HepG2 (cell line): ENCODE results near the gene RING1. TPM values are rescaled to one million over a fixed set of nuclear protein-coding genes. Genes with fewer than 3 reads are reported as not detected.
A peak's percentile ranks its signal among the peaks of the same experiment; 100 is the strongest.

Source experiments
- HNRNPH1 ChIP-seq: fragments of 200-400 bp; formaldehyde crosslinking; optimal IDR thresholded peaks from 2 replicates; pipeline ENCODE3; 2017; ENCODE audit warnings: mild to moderate bottlenecking, low read depth, low read length
- MIER2 ChIP-seq: IDR thresholded peaks from 2 replicates; pipeline ENCODE4 v1.6.1; 2016; ENCODE audit warnings: missing biosample characterization, missing genetic modification reagents
- MTF2 ChIP-seq: sonication (generic); formaldehyde crosslinking; IDR thresholded peaks from 2 replicates; pipeline ENCODE4 v1.5.0; 2020; ENCODE audit warnings: missing genetic modification reagents, borderline replicate concordance
- MYNN ChIP-seq: sonication (generic); formaldehyde crosslinking; IDR thresholded peaks from 2 replicates; pipeline ENCODE4 v1.4.0; 2020; ENCODE audit warnings: mild to moderate bottlenecking, low read depth, missing genetic modification reagents
- NFRKB ChIP-seq: fragments of 450-650 bp; IDR thresholded peaks from 2 replicates; pipeline ENCODE4 v1.6.1; 2017
- RERE ChIP-seq: IDR thresholded peaks from 2 replicates; pipeline ENCODE4 v1.6.1; 2016; ENCODE audit warnings: low read depth, missing genetic modification reagents, missing compliant biosample characterization
- RORA ChIP-seq: sonication (generic); formaldehyde crosslinking; IDR thresholded peaks from 2 replicates; pipeline ENCODE4 v1.5.0; 2020; ENCODE audit warnings: mild to moderate bottlenecking, missing genetic modification reagents, moderate library complexity
- TRIM22 ChIP-seq: fragments of 450-650 bp; IDR thresholded peaks from 2 replicates; pipeline ENCODE4 v1.6.1; 2017
- ZBTB37 ChIP-seq: sonication (generic); formaldehyde crosslinking; IDR thresholded peaks from 2 replicates; pipeline ENCODE4 v1.4.0; 2020; ENCODE audit warnings: mild to moderate bottlenecking, missing genetic modification reagents
- ZBTB8A ChIP-seq: sonication (generic); formaldehyde crosslinking; IDR thresholded peaks from 2 replicates; pipeline ENCODE4 v1.4.0; 2020; ENCODE audit warnings: mild to moderate bottlenecking, low read depth, missing genetic modification reagents, borderline replicate concordance
- ZNF3 ChIP-seq: IDR thresholded peaks from 2 replicates; pipeline ENCODE4 v1.7.0; 2017; ENCODE audit warnings: inconsistent platforms
- ZNF326 ChIP-seq: sonication (generic); formaldehyde crosslinking; IDR thresholded peaks from 2 replicates; pipeline ENCODE4 v1.4.0; 2020; ENCODE audit warnings: missing genetic modification reagents, borderline replicate concordance
- ZNF691 ChIP-seq: sonication (generic); formaldehyde crosslinking; IDR thresholded peaks from 2 replicates; pipeline ENCODE4 v1.4.0; 2020; ENCODE audit warnings: missing genetic modification reagents, low read depth, mild to moderate bottlenecking, borderline replicate concordance
- ZNF782 ChIP-seq: sonication (generic); formaldehyde crosslinking; IDR thresholded peaks from 2 replicates; pipeline ENCODE4 v1.4.0; 2020; ENCODE audit warnings: missing genetic modification reagents, mild to moderate bottlenecking, borderline replicate concordance
- ZNF850 ChIP-seq: sonication (generic); formaldehyde crosslinking; conservative IDR thresholded peaks from 2 replicates; pipeline ENCODE4 v1.9.0; 2021; ENCODE audit warnings: mild to moderate bottlenecking, missing genetic modification reagents
- polyA plus RNA-seq, 8 experiments: library from polyadenylated mRNA; depleted of rRNA in 3 of 8; stranded (reverse) in 7 of 8; unstranded in 1 of 8; fragments of >200 nt; fragmentation: Illumina TruSeq in 4 of 8; extraction: Trizol in 4 of 8; gene quantifications; 2 replicates each; pipeline versions ENCODE4 v1.2.1 to v1.2.3, GENCODE V29; 2011 to 2016; ENCODE audit warnings: low read depth in 4 of 8, missing spikeins in 1 of 8, mixed read lengths in 1 of 8; ENCODE audit not compliant: insufficient read depth in 1 of 8
- total RNA-seq, 5 experiments: library from RNA; depleted of rRNA; stranded (reverse); fragments of >200 nt; fragmentation: Illumina TruSeq; extraction: Trizol; gene quantifications; 2 replicates each; pipeline ENCODE4 v1.2.3, GENCODE V29; 2016; ENCODE audit warnings: low read depth in 1 of 5
- TF ChIP-seq, protein P1 (sequence below): IDR thresholded peaks from 2 replicates; pipeline ENCODE4 v1.6.1; 2016; ENCODE audit warnings: missing genetic modification reagents, missing compliant biosample characterization
- TF ChIP-seq, protein P2 (sequence below): sonication (generic); formaldehyde crosslinking; IDR thresholded peaks from 2 replicates; pipeline ENCODE4 v1.5.0; 2020; ENCODE audit warnings: missing genetic modification reagents, mild to moderate bottlenecking, borderline replicate concordance
- TF ChIP-seq, protein P3 (sequence below): sonication (generic); formaldehyde crosslinking; IDR thresholded peaks from 2 replicates; pipeline ENCODE4 v1.4.0; 2020; ENCODE audit warnings: mild to moderate bottlenecking, missing genetic modification reagents

RING1 gene
- total and polyA plus RNA-seq, 2 of the 13 experiments (the other 11 are each of a cell fraction or from before 2014, with no cell fraction given) = 23.9 to 33.6 TPM

- TF ChIP-seq ZBTB37 (0 out of 2 replicates have a peak, but pooled peaks have one; percentile 57), NFRKB (no peak), RERE (CRISPR knock-in tag) (no peak), RORA (CRISPR knock-in tag) (no peak), ZNF850 (CRISPR knock-in tag) (0 out of 2 replicates have a peak, but pooled peaks have one; percentile 29), ZNF782 (CRISPR knock-in tag) (no peak), MYNN (CRISPR knock-in tag) (no peak; the same call in 1 of the 2 replicates), ZBTB8A (no peak), MTF2 (CRISPR knock-in tag) (peak; percentile 1; the same call in 1 of the 2 replicates), ZNF3 (CRISPR knock-in tag) (no peak), MIER2 (no peak), HNRNPH1 (no peak), ZNF326 (CRISPR knock-in tag) (peak; percentile 85), TRIM22 (no peak), ZNF691 (CRISPR knock-in tag) (no peak; the same call in 1 of the 2 replicates)
- TF ChIP-seq, protein P1, sequence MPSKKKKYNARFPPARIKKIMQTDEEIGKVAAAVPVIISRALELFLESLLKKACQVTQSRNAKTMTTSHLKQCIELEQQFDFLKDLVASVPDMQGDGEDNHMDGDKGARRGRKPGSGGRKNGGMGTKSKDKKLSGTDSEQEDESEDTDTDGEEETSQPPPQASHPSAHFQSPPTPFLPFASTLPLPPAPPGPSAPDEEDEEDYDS = peak; percentile 83
- TF ChIP-seq, protein P2, sequence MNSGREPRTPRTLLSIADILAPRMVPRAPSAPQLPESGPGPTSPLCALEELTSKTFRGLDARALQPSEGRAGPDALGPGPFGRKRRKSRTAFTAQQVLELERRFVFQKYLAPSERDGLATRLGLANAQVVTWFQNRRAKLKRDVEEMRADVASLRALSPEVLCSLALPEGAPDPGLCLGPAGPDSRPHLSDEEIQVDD = peak; percentile 91; the same call in 1 of the 2 replicates
- TF ChIP-seq, protein P3, sequence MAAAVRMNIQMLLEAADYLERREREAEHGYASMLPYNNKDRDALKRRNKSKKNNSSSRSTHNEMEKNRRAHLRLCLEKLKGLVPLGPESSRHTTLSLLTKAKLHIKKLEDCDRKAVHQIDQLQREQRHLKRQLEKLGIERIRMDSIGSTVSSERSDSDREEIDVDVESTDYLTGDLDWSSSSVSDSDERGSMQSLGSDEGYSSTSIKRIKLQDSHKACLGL (CRISPR knock-in tag) = peak; percentile 92
Observed at GRCh38 chr6:33208091-33208967, at the start of gene RING1 (continued).
